H9 (cell line): ENCODE data around the gene PFDN5. TPM values are rescaled to one million over a fixed set of nuclear protein-coding genes. Genes with fewer than 3 reads are reported as not detected.

Experiments
- DNase-seq: peaks from one replicate; pipeline ENCODE4 v3.0.0-alpha.2; 2017
- H2AFZ ChIP-seq: one replicate; pipeline ENCODE4 v1.6.1; 2013; ENCODE audit warnings: mild to moderate bottlenecking, low read length, control low read depth, moderate library complexity
- H2AK5ac ChIP-seq: 2 replicates; pipeline ENCODE4 v1.6.1; 2013; ENCODE audit warnings: low read length, control low read depth, mixed read lengths; ENCODE audit not compliant: insufficient read length
- H2BK120ac ChIP-seq: one replicate; pipeline ENCODE4 v1.6.1; 2013; ENCODE audit warnings: low read depth, mild to moderate bottlenecking, low read length, control low read depth, inconsistent platforms; ENCODE audit not compliant: poor library complexity, severe bottlenecking
- H2BK12ac ChIP-seq: 2 replicates; pipeline ENCODE4 v1.6.1; 2013; ENCODE audit warnings: low read length, control low read depth, mixed read lengths, low read depth; ENCODE audit not compliant: insufficient read length
- H2BK15ac ChIP-seq: 2 replicates; pipeline ENCODE4 v1.6.1; 2013; ENCODE audit warnings: low read depth, low read length, control low read depth
- H2BK20ac ChIP-seq: one replicate; pipeline ENCODE4 v1.6.1; 2013; ENCODE audit warnings: low read depth, mild to moderate bottlenecking, low read length, control low read depth, inconsistent platforms; ENCODE audit not compliant: poor library complexity, severe bottlenecking
- H2BK5ac ChIP-seq: 2 replicates; pipeline ENCODE4 v1.6.1; 2013; ENCODE audit warnings: low read length, control low read depth, mixed read lengths; ENCODE audit not compliant: insufficient read length
- H3K14ac ChIP-seq: 2 replicates; pipeline ENCODE4 v1.6.1; 2013; ENCODE audit warnings: low read length, control low read depth; ENCODE audit not compliant: insufficient read depth
- H3K18ac ChIP-seq: 2 replicates; pipeline ENCODE4 v1.6.1; 2013; ENCODE audit warnings: low read depth, mild to moderate bottlenecking, mixed read lengths, low read length, control low read depth; ENCODE audit not compliant: insufficient read length
- H3K23ac ChIP-seq: 2 replicates; pipeline ENCODE4 v1.6.1; 2013; ENCODE audit warnings: low read length, control low read depth, mixed read lengths, low read depth; ENCODE audit not compliant: insufficient read length
- H3K23me2 ChIP-seq: 2 replicates; pipeline ENCODE4 v1.6.1; 2013; ENCODE audit warnings: low read depth, mild to moderate bottlenecking, mixed read lengths, low read length, control low read depth; ENCODE audit not compliant: insufficient read length, poor library complexity, severe bottlenecking
- H3K27ac ChIP-seq: 2 replicates; pipeline ENCODE4 v1.5.1; 2013; ENCODE audit warnings: low read length, control low read depth, mixed read lengths, low read depth; ENCODE audit not compliant: insufficient read length
- H3K27me3 ChIP-seq: 2 replicates; pipeline ENCODE4 v1.6.1; 2013; ENCODE audit warnings: low read length, control low read depth, inconsistent platforms; ENCODE audit not compliant: insufficient read depth
- H3K4ac ChIP-seq: 2 replicates; pipeline ENCODE4 v1.6.1; 2013; ENCODE audit warnings: low read depth, mild to moderate bottlenecking, control low read depth, inconsistent platforms, low read length, moderate library complexity
- H3K4me1 ChIP-seq: 2 replicates; pipeline ENCODE4 v1.6.1; 2013; ENCODE audit warnings: low read length, control low read depth, inconsistent platforms; ENCODE audit not compliant: insufficient read depth
- H3K4me2 ChIP-seq: 2 replicates; pipeline ENCODE4 v1.6.1; 2013; ENCODE audit warnings: low read length, control low read depth, mixed read lengths; ENCODE audit not compliant: insufficient read length, insufficient read depth
- H3K56ac ChIP-seq: 2 replicates; pipeline ENCODE4 v1.6.1; 2013; ENCODE audit warnings: low read depth, mild to moderate bottlenecking, mixed read lengths, low read length, control low read depth; ENCODE audit not compliant: insufficient read length
- H3K79me1 ChIP-seq: 2 replicates; pipeline ENCODE4 v1.6.1; 2013; ENCODE audit warnings: low read depth, mild to moderate bottlenecking, moderate library complexity, low read length, control low read depth, inconsistent platforms; ENCODE audit not compliant: insufficient read depth, poor library complexity, severe bottlenecking
- H3K79me2 ChIP-seq: 2 replicates; pipeline ENCODE4 v1.6.1; 2013; ENCODE audit warnings: low read length, control low read depth, inconsistent platforms; ENCODE audit not compliant: insufficient read depth
- H3K9ac ChIP-seq: 2 replicates; pipeline ENCODE4 v1.6.1; 2013; ENCODE audit warnings: low read length, control low read depth, mixed read lengths; ENCODE audit not compliant: insufficient read length; ENCODE audit errors: extremely low read depth
- H3K9me3 ChIP-seq: one replicate; pipeline ENCODE4 v1.6.1; 2013; ENCODE audit warnings: low read depth, low read length, inconsistent platforms; ENCODE audit not compliant: control insufficient read depth
- H3T11ph ChIP-seq: one replicate; pipeline ENCODE4 v1.6.1; 2013; ENCODE audit warnings: mild to moderate bottlenecking, low read length, control low read depth, inconsistent platforms
- H4K20me1 ChIP-seq: one replicate; pipeline ENCODE4 v1.6.1; 2013; ENCODE audit not compliant: control insufficient read depth, insufficient read length, insufficient read depth
- H4K5ac ChIP-seq: 2 replicates; pipeline ENCODE4 v1.6.1; 2013; ENCODE audit warnings: low read depth, mild to moderate bottlenecking, mixed read lengths, low read length, control low read depth; ENCODE audit not compliant: insufficient read length
- H4K8ac ChIP-seq: replicated peaks from 2 replicates; pipeline ENCODE4 v1.6.1; 2013; ENCODE audit warnings: low read length, control low read depth, mixed read lengths, low read depth; ENCODE audit not compliant: insufficient read length
- H4K91ac ChIP-seq: 2 replicates; pipeline ENCODE4 v1.6.1; 2013; ENCODE audit warnings: low read depth, mild to moderate bottlenecking, moderate library complexity, mixed read lengths, low read length, control low read depth; ENCODE audit not compliant: insufficient read length
- H3K27ac Mint-ChIP-seq, 3 experiments: 2 replicates in 2 of 3; 3 replicates in 1 of 3; pipeline ENCODE4 v1.8.0; 2020 to 2021; ENCODE audit warnings: mixed read lengths in 3 of 3, mild to moderate bottlenecking in 1 of 3, moderate library complexity in 1 of 3
- H3K27me3 Mint-ChIP-seq: 2 replicates; pipeline ENCODE4 v1.8.0; 2021; ENCODE audit warnings: low read depth, mild to moderate bottlenecking, moderate library complexity, mixed read lengths
- H3K36me3 Mint-ChIP-seq, 3 experiments: 2 replicates in 2 of 3; 3 replicates in 1 of 3; pipeline ENCODE4 v1.8.0; 2020 to 2021; ENCODE audit warnings: low read depth in 3 of 3, mixed read lengths in 3 of 3; ENCODE audit not compliant: insufficient read depth in 1 of 3
- H3K4me1 Mint-ChIP-seq, 2 experiments: 2 replicates each; pipeline ENCODE4 v1.8.0; 2020; ENCODE audit warnings: mixed read lengths in 2 of 2
- H3K4me3 Mint-ChIP-seq, 2 experiments: 2 replicates in 1 of 2; 3 replicates in 1 of 2; pipeline ENCODE4 v1.8.0; 2020 to 2021; ENCODE audit warnings: mild to moderate bottlenecking in 2 of 2, mixed read lengths in 2 of 2, moderate library complexity in 1 of 2
- H3K9me3 Mint-ChIP-seq, 2 experiments: 2 replicates in 1 of 2; 3 replicates in 1 of 2; pipeline ENCODE4 v1.8.0; 2020; ENCODE audit warnings: mild to moderate bottlenecking in 2 of 2, mixed read lengths in 2 of 2, moderate library complexity in 1 of 2
- CTCF ChIP-seq: fragments of 200-600 bp; sonication (generic); conservative IDR thresholded peaks from 3 replicates; pipeline ENCODE4 v1.8.0; 2021; ENCODE audit warnings: antibody characterized with exemption, mild to moderate bottlenecking
- WGBS: extraction: QIAGEN DNeasy Blood & Tissue Kit; methylation state at CpG from one replicate; pipeline ENCODE4 v1.1.7; 2013; ENCODE audit warnings: missing lambda C conversion rate, low lambda C conversion rate, mixed read lengths; ENCODE audit not compliant: insufficient read length; ENCODE audit errors: extremely low coverage; 5-methylcytosine and 5-hydroxymethylcytosine counted together
- total RNA-seq: library from RNA; stranded (reverse); gene quantifications from 2 replicates; pipeline ENCODE4 v1.2.1, GENCODE V29; 2021

PFDN5 gene
- total RNA-seq, 1 experiment from 2014 or later: 285 TPM

DNA sequence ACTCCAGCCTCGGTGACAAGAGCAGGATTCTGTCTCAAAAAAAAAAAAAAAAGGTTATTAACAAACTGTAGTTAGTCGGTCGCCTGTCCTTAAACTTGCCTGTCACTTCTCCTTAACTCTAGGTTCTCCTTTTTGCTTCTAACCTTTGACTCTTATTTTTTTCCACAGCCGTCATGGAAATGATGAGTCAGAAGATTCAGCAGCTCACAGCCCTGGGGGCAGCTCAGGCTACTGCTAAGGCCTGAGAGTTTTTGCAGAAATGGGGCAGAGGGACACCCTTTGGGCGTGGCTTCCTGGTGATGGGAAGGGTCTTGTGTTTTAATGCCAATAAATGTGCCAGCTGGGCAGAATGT, 3.7 kb downstream of the PFDN5 start:
- Mint-ChIP-seq H3K4me1 (peaks cover 17 to 25% of the 10 kb centered on the region in 2 experiments), H3K4me3 (peak overlapping the region; percentile 92 to 99), H3K27ac (peak overlapping the region; percentile 89 to 93 (median 93); a peak in 5 of 7 replicates), H3K36me3 (peaks cover 17 to 63% (median 52%) of the 10 kb centered on the region in 3 experiments; a peak in 6 of 7 replicates), H3K9me3 (no peaks in the 10 kb centered on the region; a peak in 1 of 5 replicates), H3K27me3 (peaks cover 1% of the 10 kb centered on the region; the same call in 1 of the 2 replicates)
- Histone ChIP-seq H4K20me1 (no peaks in the 10 kb centered on the region), H3K56ac (no peak overlapping the region), H3K9me3 (no peaks in the 10 kb centered on the region), H4K5ac (no peak overlapping the region), H3K27ac (no peak overlapping the region), H2BK120ac (no peak overlapping the region), H3T11ph (no peak overlapping the region), H3K23me2 (peaks cover 12% of the 10 kb centered on the region), H2BK15ac (no peak overlapping the region), H2AK5ac (no peak overlapping the region), H3K9ac (no peak overlapping the region), H2BK20ac (no peak overlapping the region), H3K79me1 (peaks cover 3% of the 10 kb centered on the region), H3K27me3 (no peaks in the 10 kb centered on the region), H3K4ac (no peak overlapping the region), H2AFZ (no peak overlapping the region), H3K14ac (no peak overlapping the region), H2BK12ac (no peak overlapping the region), H3K23ac (no peak overlapping the region), H3K4me2 (peak overlapping the region; percentile 83), H3K79me2 (peaks cover 5% of the 10 kb centered on the region; the same call in 1 of the 2 replicates), H4K91ac (no peak overlapping the region), H4K8ac (no peak overlapping the region), H3K18ac (no peak overlapping the region), H2BK5ac (no peak overlapping the region), H3K4me1 (no peaks in the 10 kb centered on the region)
- no peak for TF ChIP-seq CTCF
- no peak for DNase-seq
- WGBS: no CpG with 5 or more reads among the region's 5 CpGs
